Esophagus squamous epithelium (tissue), 5 donors: ENCODE measurements around the gene PRDM11. TPM values are rescaled to one million over a fixed set of nuclear protein-coding genes. Genes with fewer than 3 reads are reported as not detected.

Source experiments
- DNase-seq: peaks from one replicate; lab custom pipeline; 2025; lab: John Stamatoyannopoulos, UW
- H3K27ac ChIP-seq, 4 donors: fragments of 200-600 bp; sonication (generic); one replicate each; pipeline ENCODE4 v1.5.1; 2016 to 2019; ENCODE audit warnings: mild to moderate bottlenecking in 1 of 4
- H3K27me3 ChIP-seq, 4 donors: fragments of 200-600 bp; sonication (generic); 1 replicate in 3 of 4; 2 replicates in 1 of 4; pipeline versions ENCODE4 v1.5.1 to v1.6.0; 2017 to 2021; ENCODE audit warnings: antibody characterized with exemption in 1 of 4
- H3K36me3 ChIP-seq, 3 donors: fragments of 200-600 bp; sonication (generic); one replicate each; pipeline ENCODE4 v1.5.1; 2016 to 2019
- H3K4me1 ChIP-seq, 3 donors: fragments of 200-600 bp; sonication (generic); one replicate each; pipeline ENCODE4 v1.5.1; 2017 to 2019
- H3K4me3 ChIP-seq, 4 donors: fragments of 200-600 bp; sonication (generic); 1 replicate in 3 of 4; 2 replicates in 1 of 4; pipeline ENCODE4 v1.5.1; 2016 to 2019; ENCODE audit warnings: mild to moderate bottlenecking in 2 of 4, moderate library complexity in 1 of 4
- H3K9me3 ChIP-seq, 3 donors: fragments of 200-600 bp; sonication (generic); one replicate each; pipeline ENCODE4 v1.5.1; 2016 to 2019
- POLR2A ChIP-seq, 4 donors: fragments of 450-650 bp; IDR thresholded peaks; one replicate each; pipeline ENCODE4 v1.6.1; 2017; ENCODE audit warnings: antibody characterized with exemption in 4 of 4, mild to moderate bottlenecking in 4 of 4, moderate library complexity in 3 of 4
- WGBS, 2 donors: methylation state at CpG; one replicate each; pipeline ENCODE4 v1.1.5; 2018; 5-methylcytosine and 5-hydroxymethylcytosine counted together
- intact Hi-C: fragments of 100-400 bp; cut with DNase I; formaldehyde crosslinking; loops from one replicate; pipeline ENCODE4 v1.15.0; 2022
- total RNA-seq, 4 donors: library from RNA; depleted of rRNA; stranded (reverse); fragments of >200 nt; gene quantifications; one replicate each; pipeline ENCODE4 v1.1.0, GENCODE V29; 2016
- TF ChIP-seq, protein P1 (sequence below), 6 experiments: fragments of 450-650 bp in 4 of 6; fragments of 200-600 bp in 2 of 6; sonication (generic) in 2 of 6; IDR thresholded peaks; one replicate each; pipeline ENCODE4 v1.5.1; 2016 to 2019; ENCODE audit warnings: antibody characterized with exemption in 6 of 6, mild to moderate bottlenecking in 4 of 6, moderate library complexity in 4 of 6
- donor health status: DM: yes; HTN: yes; CAD: no.

The PRDM11 gene
- total RNA-seq, 4 donors from 2014 or later = 3.9 to 13.9 (median 5.1) TPM

DNA sequence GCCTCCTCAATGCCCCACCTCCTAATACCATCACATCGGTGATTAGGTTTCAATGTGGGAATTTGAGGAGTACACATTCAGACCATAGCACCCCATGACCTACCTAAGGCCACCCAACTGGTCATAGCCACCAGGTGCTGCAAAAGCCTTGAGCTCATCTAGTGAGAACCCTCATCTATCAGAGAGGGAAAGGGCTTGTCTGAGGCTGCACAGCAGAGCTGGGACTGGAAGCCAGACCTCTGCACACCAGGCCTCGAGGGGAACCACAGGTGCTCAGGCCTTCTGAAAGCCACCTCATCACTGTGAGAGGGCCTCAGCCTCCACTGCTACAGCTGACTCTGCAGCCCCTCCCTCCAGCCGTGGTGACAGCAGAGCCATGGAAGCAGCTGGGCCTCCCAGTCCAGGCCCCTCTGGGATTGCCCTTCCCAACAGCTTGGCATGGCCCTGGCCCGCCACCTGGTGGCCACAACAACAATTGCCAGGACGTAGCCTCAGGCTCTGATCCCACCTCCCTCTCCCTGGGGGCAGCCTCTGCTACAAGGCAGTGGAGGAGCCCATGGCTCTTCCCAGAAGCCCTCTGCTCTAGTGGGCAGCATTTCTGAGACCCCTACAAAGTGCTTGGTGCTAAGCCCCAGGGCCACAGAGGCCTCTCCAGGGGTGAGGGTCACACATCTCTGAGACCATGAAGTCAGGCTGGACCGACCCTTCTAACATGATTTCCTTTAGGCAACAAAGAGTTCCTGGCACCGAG, 41.0 kb upstream of the PRDM11 start:
- Histone ChIP-seq H3K9me3 (no peaks in the 10 kb centered on the region), H3K36me3 (no peaks in the 10 kb centered on the region), H3K4me3 (no peak overlapping the region), H3K27me3 (peaks cover 0 to 30% (median 0%) of the 10 kb centered on the region in 4 donors), H3K4me1 (peaks cover 4 to 17% (median 7%) of the 10 kb centered on the region in 3 donors), H3K27ac (no peak overlapping the region)
- no peak for TF ChIP-seq POLR2A (IDR thresholded peaks at IDR 0.05)
- TF ChIP-seq, protein P1, sequence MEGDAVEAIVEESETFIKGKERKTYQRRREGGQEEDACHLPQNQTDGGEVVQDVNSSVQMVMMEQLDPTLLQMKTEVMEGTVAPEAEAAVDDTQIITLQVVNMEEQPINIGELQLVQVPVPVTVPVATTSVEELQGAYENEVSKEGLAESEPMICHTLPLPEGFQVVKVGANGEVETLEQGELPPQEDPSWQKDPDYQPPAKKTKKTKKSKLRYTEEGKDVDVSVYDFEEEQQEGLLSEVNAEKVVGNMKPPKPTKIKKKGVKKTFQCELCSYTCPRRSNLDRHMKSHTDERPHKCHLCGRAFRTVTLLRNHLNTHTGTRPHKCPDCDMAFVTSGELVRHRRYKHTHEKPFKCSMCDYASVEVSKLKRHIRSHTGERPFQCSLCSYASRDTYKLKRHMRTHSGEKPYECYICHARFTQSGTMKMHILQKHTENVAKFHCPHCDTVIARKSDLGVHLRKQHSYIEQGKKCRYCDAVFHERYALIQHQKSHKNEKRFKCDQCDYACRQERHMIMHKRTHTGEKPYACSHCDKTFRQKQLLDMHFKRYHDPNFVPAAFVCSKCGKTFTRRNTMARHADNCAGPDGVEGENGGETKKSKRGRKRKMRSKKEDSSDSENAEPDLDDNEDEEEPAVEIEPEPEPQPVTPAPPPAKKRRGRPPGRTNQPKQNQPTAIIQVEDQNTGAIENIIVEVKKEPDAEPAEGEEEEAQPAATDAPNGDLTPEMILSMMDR (IDR thresholded peaks at IDR 0.05) = peak; percentile 83 to 94 (median 90)
- intact Hi-C loops = no loop called here
- DNase-seq = no peak
- 37 to 45% methylated on average over 3 to 4 of the region's 7 CpGs for WGBS, 2 donors

DNA sequence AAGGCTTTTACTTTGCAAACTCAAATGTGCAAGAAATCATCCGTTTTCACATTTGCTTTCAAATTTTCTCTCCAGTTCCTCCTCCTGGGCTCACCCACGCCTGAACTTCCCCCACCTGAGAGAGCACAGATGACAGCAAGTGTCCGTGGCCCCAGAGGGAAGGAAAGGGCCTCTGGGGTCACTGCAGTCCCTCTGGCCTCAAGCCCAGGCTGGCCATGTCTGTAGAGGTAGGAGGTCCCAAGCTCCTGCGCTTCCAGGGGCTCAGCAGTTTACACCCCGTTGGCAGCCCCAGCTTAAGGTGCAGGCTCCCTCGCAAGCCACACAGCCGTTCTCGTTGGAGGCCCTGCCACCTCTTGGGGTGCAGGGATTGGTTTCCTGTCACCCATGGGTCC, 40.5 kb upstream of the PRDM11 start:
- 29 to 56% methylated on average over 2 of the region's 8 CpGs for WGBS, 2 donors
- Histone ChIP-seq H3K27ac (no peak overlapping the region), H3K4me1 (peaks cover 4 to 18% (median 7%) of the 10 kb centered on the region in 3 donors), H3K36me3 (no peaks in the 10 kb centered on the region), H3K27me3 (peaks cover 0 to 35% (median 0%) of the 10 kb centered on the region in 4 donors), H3K9me3 (no peaks in the 10 kb centered on the region), H3K4me3 (no peak overlapping the region)
- TF ChIP-seq POLR2A (IDR thresholded peaks at IDR 0.05) = no peak
- TF ChIP-seq, protein P1 (IDR thresholded peaks at IDR 0.05) = no peak
- intact Hi-C loops = no loop called here
- DNase-seq = no peak

- intact Hi-C loops = no loop called here
- no peak for TF ChIP-seq POLR2A (IDR thresholded peaks at IDR 0.05)
- TF ChIP-seq, protein P1 (IDR thresholded peaks at IDR 0.05) = no peak
These were observed 40.0 kb upstream of the PRDM11 start for GRCh38 chr11:45106440-45106839.

DNA sequence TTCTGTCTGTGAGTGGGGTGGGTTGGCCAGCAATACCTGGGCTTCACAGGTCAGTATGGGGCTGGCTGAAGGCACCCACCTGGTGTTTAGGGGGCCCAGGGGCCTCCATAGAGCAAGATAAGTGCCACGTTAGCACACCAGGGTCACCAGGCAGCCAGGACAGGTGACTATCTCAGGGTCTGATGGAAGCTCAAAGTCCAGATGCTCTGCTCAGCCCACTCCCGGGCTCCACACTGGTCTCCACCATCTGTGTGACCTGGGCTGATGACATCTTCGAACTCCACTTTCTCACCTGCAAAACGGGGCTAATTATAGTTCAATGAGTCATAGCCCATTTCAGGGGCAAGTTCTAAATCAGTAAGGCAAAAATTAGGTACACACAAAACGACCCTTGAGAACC, 39.4 kb upstream of the PRDM11 start:
- H3K27ac ChIP-seq = no peak overlapping the region
- no peaks in the 10 kb centered on the region for H3K9me3 ChIP-seq
- H3K36me3 ChIP-seq = no peaks in the 10 kb centered on the region
- intact Hi-C loops = no loop called here
- WGBS, 2 donors = 37 to 56% methylated on average over 4 to 5 of the region's 5 CpGs
- no peak for TF ChIP-seq POLR2A (IDR thresholded peaks at IDR 0.05)
- TF ChIP-seq, protein P1 (IDR thresholded peaks at IDR 0.05) = no peak
- peaks cover 0 to 35% (median 0%) of the 10 kb centered on the region in 4 donors for H3K27me3 ChIP-seq
- no peak overlapping the region for H3K4me3 ChIP-seq
- no peak for DNase-seq
- peaks cover 4 to 18% (median 7%) of the 10 kb centered on the region in 3 donors for H3K4me1 ChIP-seq

More at GRCh38 chr11:45106440-45106839, 40.0 kb upstream of the PRDM11 start:
- Histone ChIP-seq H3K27ac (no peak overlapping the region), H3K4me1 (peaks cover 4 to 18% (median 7%) of the 10 kb centered on the region in 3 donors), H3K9me3 (no peaks in the 10 kb centered on the region), H3K36me3 (no peaks in the 10 kb centered on the region), H3K4me3 (no peak overlapping the region), H3K27me3 (peaks cover 0 to 35% (median 0%) of the 10 kb centered on the region in 4 donors)
- no peak for DNase-seq
- 66% methylated on average over 5 of the region's 9 CpGs; no CpG with 5 or more reads in 1 of the 2 donors for WGBS, 2 donors
